SH-SY5Y (cell line): Measurements from ENCODE around the gene OSBPL10.

Source experiments
- GATA2 ChIP-seq: IDR thresholded peaks from 2 replicates; pipeline ENCODE4 v1.6.1; 2011; ENCODE audit warnings: mild to moderate bottlenecking, low read depth, low read length
- GATA3 ChIP-seq: IDR thresholded peaks from 2 replicates; pipeline ENCODE4 v1.6.1; 2011; ENCODE audit warnings: low read depth, mild to moderate bottlenecking, low read length, moderate library complexity

The OSBPL10 gene

DNA sequence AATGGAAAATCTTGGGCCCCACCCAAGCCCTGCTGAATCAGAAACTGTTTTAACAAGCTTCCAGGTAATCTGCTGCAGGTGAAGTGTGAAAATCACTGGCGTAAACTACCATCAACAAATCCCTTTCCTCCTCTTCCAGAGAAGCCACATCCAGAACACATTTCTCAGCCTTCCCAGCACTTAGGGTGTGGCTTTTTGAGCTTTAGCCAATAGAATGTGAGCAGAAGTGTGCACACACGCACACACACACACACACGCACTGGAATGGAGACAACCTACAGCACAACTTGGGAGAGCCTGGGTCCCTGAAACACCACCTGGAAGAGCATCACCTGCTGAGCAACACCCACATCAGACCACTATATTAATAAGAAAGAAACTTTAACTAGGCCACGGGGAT lies 98.6 kb downstream of the OSBPL10 start:
- TF ChIP-seq GATA2 (no peak), GATA3 (no peak)

DNA sequence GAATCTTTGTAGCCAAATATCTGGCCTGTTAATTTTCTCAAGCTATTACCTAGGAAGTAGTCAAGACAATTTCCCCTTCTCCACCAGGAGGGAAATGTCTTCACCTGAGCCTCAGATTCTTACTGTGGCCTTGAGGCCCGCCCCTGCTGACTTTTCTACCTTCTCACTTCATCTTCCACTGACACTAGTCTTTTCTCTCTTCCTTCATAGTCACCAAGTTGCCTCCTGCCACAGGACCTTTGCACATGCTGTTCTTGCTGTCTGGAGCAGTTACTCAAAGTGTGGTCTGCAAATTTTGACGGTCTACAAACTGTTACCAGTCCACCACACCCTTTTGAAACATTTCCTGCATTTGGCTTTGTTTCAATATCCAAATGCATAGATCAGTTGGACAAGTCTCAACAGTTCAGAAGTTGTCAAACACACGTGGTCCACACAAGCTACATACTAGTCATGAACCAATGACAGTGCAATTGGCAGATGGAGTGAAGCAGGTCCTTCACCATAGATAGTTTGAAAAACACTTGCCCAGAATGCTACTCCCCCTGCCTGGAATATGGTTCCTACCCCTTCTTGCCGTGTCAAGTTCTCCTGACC lies 100.5 kb downstream of the OSBPL10 start:
- TF ChIP-seq GATA3 = no peak
- no peak for TF ChIP-seq GATA2

DNA sequence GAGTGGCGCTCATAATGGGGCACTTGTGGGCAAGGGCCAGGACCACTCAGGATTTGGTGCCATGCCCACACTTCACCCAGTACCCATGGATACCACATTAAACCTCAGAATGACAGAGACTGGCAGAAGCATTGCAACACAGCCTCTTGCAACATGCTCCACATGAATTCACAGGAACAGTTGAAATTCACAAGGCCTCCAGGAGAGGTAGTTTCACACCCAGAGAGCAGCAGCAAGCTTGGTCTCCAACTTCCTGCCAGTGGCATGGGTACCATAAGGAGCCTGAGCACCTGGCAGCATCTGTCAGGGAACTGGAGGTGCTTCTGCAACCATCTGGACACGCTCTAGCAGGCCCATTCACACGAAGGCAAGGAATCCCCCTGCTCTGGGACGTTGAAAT lies 101.0 kb downstream of the OSBPL10 start:
- TF ChIP-seq GATA2 = no peak
- no peak for TF ChIP-seq GATA3

DNA sequence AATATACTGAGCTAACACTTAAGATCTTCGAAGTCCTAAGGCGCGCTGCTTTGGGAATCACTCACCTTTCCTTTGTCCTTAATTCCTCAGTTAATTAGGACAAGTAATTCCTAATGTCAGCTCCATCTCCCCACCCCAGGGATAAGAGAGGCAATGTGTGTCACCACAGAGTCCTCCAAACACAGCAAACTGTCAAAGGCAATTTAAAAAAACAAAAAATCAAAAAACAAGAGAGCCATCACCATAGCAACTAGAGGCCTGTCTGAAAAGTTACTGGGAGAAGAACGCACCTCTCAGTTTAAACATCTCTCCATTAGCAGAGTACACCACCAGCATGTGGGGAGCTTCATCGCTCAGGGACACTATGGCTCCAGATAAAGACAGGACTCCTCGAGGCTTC lies 101.7 kb downstream of the OSBPL10 start:
- TF ChIP-seq GATA2 = no peak
- no peak for TF ChIP-seq GATA3

DNA sequence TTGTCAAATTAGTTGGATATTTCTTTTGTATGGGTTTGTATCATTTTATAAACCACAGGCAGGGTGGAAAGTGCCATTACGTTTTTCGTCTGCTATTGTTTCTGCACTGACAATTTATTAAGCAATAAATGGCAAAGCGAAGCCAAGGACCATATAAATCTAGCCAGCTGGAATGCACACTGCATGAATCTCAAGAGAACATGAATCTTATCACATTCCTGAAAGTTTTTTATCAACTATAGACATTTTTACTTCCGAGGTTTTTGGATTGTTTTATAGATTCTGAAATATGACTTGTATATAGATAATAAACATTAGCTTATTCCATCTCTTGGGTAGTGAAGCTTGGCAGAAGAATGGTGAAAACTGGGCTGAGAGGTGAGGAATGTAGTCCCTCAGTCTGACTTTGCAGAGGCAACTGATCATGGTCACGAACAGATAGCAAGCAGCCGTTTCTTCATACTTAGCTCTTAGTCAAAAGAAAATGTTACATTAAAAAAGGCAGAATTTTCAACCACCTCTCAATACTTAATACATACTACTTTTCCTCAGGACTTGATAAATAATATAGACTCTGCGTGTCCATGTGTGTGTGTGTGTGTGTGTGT lies 102.7 kb downstream of the OSBPL10 start:
- TF ChIP-seq GATA3 (no peak), GATA2 (no peak)

DNA sequence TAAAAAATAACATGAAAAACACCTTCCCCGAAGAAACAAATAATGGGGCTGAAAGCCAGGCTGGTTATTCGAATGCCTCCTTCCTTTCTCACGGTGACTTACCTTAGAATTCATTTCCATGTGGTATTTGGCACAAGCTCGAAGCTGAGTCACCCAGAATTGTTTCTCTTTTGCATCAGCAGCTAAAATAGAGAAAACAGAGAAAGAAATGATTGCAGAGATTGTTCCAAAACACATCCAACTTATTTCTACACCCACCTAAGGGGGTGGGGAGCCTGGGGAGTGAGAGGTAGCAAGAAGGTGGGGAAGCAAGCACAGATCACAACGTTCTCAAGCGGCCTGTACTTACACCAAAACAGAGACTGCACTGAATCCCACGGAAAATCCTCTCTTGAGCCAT lies 104.7 kb downstream of the OSBPL10 start:
- TF ChIP-seq GATA2 (no peak), GATA3 (no peak)

DNA sequence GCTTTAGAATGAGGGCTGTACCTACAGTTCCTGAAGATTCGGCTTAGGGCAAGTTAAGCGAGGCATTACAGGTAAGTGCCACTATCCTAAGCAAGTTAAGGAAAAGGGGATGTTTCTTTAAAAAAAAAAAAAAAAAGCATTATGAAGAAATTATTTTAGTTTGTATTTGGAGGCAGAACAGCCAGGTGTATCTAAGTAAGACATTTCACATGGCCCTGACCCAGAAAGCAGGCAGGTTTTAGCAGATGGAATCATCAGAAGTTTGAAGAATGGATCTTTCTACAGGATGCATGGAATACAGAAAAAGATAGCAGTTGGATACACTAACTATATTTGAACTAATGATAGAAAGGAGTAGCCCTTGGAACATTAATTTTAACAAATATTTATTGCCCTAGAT lies 105.6 kb downstream of the OSBPL10 start:
- TF ChIP-seq GATA2 (no peak), GATA3 (no peak)

DNA sequence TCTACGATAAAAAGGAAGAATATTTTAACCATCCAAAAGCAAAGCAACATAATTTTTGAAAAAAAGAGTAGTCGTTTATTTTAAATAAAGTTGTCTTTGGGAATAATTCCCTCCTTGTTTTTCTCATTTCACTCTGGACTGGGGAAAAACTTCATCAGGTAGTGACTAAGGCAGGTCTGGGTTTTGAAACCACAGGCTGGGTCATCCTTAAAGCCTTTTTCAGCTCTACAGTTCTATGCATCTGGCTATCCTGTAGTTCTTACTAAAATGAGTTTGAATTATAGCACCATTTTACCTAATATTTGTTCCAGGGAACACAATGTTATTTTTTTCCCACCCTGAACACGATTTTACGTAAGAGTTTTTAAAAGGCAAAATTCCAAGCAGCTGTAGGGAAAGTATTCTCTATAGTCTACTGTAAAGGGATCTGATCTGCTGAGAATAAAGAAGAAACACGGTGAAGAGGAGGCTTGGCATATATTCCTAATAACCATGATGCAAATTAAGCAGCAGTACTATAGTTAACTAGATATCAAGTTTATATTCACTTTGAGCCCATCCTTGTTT lies 107.7 kb downstream of the OSBPL10 start:
- no peak for TF ChIP-seq GATA2

DNA sequence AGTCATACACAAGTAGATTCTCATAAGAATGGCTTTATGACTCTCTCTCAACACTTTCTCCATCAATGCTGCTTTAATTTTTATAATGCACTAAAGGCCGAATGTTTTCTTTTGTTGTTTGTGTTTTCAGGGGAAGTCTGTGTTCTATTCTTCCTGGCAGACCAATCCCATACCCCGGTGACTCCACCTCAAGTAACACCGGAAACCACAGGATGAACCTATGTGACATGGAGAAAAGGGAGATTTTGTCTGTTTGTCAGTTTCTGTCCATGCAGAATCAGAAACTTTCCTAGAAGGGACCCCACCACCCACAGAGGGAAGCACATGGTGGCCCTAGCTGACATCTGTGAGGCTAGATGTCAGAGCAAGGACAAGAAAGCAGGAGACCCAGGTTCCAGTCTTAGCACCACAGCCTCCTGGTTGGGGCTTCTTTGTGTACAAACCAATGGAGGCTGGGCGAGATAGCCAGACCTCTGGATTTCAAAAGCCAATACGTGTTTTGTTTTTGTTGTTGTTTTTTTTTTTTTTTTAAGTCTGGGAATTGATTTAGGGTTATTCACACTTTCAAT lies 109.0 kb downstream of the OSBPL10 start:
- TF ChIP-seq GATA2 (no peak), GATA3 (no peak)

DNA sequence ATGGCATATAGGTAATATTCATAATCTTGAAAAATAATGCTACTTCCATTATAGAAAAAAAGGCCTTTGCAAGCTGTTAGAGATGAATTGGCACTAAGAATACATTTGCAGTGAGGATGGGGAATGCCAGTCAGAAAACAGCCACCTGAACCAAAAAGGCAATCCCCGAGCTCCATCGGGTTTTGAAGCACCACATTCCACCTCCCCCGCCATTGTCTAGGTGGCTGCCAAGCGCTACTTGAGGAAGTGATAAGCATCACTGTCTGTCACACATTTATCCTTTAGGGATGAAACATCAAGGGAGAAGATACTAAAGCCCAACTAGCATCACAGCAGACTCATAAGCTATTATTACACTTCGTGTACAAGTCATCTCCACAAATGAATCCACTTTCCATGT lies 112.8 kb downstream of the OSBPL10 start:
- TF ChIP-seq GATA2 = no peak
- no peak for TF ChIP-seq GATA3

DNA sequence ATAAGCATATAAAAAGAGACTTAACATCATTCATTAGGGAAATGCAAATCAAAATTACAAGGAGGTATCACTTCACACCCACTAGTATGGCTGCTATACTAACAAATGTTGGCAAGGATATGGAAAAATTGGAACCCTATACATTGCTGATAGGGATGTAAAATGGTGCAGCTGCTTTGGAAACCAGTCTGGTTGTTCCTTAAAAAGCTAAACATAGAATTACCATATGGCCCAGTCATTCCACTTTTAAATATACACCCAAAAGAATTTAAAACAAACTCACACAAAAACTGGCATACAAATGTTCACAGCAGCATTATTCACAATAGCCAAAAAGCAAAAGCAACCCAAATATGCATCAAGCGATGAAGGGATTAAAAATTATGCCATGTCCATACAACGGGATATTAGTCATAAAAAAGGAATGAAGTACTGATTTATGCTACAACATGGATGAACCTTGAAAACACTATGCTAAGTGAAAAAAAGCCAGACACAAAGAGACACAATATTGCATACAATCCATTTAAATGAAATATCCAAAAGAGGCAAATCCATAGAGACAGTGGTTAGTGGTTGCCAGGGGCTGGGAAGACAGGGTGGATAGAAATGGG lies 118.3 kb downstream of the OSBPL10 start:
- TF ChIP-seq GATA2 = no peak
- no peak for TF ChIP-seq GATA3

DNA sequence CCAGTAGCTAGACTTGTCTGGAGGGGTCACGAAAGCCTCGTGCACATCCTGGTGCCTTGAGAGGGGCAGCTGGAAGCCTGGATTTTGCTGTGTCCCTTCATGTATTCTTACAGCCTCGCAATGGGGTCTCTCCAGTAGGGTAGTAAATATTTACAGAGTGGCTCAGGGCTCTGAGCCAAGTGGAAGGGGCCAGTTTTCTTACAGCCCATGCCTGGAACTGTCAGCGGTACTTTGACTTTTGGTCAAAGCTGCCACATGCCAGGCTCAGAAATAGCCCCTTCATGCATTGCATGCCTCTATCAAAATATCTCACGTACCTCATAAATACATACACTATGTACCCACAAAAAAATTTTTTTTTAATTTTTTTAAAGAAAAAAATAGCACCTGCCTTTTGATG lies 119.2 kb downstream of the OSBPL10 start:
- no peak for TF ChIP-seq GATA3
- no peak for TF ChIP-seq GATA2

DNA sequence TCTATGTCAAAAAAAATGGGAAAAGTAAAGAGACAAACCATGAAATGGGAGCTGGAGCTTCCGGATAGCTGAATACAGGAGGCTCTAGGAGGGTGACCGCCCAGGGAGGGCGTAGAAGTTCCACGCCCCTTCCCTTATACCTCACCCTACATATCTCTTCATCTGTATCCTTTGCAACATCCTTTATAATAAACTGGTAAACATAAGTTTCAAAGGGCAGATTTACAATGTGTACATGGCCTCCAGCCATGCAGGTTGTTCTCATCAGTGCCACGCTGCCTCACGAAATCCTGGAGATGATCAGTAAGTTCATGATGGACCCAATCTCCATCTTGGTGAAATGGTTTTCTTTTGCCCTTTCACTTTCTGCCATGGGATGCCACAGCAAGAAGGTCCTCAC lies 121.8 kb downstream of the OSBPL10 start:
- TF ChIP-seq GATA2 = no peak
- TF ChIP-seq GATA3 = no peak

DNA sequence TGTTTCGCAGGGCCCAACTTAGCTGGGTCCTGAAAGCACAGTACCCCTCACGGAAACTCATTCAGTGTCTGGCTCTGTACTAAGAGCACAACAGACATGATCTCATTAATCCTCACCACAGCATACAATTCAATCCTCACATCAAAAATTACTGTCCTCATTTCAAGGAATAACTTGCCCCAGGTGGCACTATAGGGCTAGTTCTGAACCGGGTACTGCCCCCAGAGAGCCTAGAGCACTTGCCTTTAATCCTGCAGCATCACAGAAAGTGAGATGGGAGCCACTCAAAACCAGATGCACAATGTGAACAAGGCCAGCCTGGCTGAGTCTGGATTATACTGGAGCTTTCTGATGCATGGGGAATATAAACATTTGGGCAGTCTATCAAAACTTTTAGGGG lies 122.6 kb downstream of the OSBPL10 start:
- no peak for TF ChIP-seq GATA3
- TF ChIP-seq GATA2 = no peak

DNA sequence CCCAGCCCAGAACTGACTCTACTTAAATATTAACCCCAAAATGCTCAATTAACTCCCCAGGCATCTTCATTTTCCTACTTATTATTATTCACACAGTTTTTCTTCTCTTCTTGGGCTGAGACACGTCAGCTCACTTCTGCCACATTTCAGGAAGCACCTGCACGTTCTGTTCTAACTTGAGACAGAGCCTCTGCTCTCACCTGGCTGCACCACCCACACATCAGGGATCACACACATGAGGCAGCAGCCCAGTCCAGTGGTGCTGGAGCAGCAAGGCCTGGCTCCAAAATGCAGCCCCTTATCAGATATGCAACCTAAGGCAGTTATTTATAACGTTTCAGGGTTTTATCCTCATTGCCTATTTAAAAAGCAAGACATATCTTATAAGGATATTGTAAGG lies 127.5 kb downstream of the OSBPL10 start:
- TF ChIP-seq GATA3 = no peak
- TF ChIP-seq GATA2 = no peak
